T-helper 9 cell (primary cell): ENCODE results near the gene RNF167.

ENCODE experiments used
- DNase-seq: peaks from one replicate; pipeline ENCODE4 v3.0.0-alpha.2; 2020

Gene RNF167

GRCh38 chr17:4958102-4958501 is 18.0 kb downstream of the RNF167 start:
- no peak for DNase-seq

GRCh38 chr17:4959261-4959965 is 19.3 kb downstream of the RNF167 start:
- DNase-seq, result no peak

- DNase-seq, result no peak
These were observed 20.3 kb downstream of the RNF167 start for GRCh38 chr17:4960279-4960922.

DNA sequence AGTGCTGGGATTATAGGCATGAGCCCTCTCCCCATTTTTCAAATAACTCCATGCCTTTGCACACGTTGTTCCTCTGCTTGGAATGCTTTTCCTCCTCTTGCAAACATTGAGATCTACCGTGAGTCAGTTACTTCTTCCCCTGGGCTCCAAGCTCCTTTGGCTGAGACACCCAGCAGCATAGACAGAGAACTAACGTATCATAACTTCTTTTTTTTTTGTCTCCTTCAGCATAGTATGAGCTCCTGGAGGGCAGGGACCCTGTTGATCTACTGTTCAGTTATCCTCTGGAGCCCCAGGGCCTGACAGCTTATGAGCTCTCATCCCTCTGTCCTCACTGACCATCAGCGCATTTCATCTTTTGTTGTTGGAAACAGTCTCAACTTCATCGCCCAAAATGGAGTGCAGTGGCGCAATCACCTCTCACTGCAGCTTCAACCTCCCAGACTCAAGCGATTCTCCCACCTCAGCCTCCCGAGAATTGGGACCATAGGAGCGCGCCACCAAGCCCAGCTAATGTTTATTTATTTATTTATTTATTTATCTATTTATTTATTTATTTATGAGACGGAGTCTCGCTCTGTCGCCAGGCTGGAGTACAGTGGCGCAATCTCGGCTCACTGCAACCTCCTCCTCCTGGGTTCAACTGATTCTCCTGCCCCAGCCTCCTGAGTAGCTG is 25.4 kb downstream of the RNF167 start:
- no peak for DNase-seq

- DNase-seq, result peak; percentile 85
These were observed 26.9 kb downstream of the RNF167 start for GRCh38 chr17:4966844-4967538.

DNA sequence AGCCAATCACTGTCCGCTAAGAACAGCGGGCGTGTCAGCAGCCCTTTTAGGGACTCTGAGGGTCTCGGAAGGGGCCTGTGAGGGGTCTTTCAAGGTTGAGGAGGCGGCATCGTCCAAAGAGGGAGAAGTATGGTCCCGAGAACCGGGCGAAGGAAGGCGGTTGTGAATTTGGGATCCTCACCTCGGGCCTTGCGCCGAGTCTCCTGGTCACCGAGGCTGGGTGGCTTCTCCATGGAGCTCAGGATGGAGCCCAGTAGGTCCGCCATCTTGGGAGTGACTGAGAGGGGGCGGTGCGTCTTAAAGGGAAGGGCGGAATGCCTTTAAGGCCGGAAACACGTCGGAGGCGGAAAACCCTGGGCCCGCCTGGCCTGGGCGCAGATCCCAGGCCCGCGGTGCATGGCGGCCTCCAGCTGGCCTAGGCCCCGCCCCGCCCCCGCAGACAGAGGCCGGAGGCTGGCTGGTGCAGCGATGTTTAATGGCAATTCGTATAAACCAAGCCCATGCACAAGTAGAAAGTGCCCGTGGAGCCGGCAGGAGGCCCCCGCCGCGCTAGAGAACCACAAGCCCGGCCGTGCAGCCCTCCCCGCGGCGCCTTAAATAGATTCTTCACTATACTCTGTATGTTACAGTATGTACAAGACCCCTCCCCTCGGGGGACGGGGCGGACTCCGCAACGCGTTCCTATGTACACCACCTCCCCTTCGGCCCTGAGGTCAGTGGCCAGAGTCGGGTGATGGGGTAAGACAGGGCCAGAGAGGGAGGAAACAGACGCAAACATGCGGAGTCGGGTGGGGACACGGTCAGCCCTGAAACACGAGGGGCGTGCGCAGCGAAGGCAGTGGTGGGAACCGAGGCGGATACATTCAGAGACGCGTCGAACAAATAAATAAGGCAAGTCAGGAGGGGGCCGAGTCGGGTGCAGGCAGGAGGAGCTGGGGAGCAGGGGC is 27.7 kb downstream of the RNF167 start, which contains the start of gene SPAG7:
Gene SPAG7, minus strand, starts transcription at position 279 of the 947 bp plus-strand sequence. Its CDS starts 13 bp downstream, at position 266.
- DNase-seq, result peak; percentile 89

GRCh38 chr17:4968486-4969046 is 28.5 kb downstream of the RNF167 start:
- DNase-seq, result no peak

DNA sequence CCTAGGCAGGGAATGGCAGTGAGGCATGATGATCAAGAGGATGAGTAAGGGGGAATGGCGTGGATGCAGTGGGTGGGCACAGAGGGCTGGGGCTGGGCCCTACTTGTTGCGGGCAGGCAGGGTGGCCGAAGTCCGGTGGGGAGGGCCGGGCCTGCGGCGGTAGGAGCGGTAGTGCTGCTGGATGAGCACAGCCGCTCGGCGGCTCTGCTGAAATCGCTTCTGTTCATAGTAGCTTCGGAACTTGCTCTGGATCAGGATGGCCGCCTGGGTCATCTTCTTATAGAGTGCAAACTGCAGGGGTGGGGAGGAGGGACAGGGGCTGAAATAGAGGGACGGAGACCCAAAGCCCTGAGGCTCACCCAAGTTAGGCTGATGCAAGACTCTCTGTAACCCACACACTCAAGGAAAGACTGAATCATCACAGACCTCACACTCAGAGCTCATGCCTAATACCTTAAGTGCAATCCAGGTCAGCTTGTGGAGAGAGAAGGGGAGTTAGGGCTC is 29.0 kb downstream of the RNF167 start:
- DNase-seq, result no peak

GRCh38 chr17:4969551-4970173 is 29.6 kb downstream of the RNF167 start:
- DNase-seq, result no peak

GRCh38 chr17:4970273-4970672 is 30.2 kb downstream of the RNF167 start:
- no peak for DNase-seq

GRCh38 chr17:4971826-4972225 is 31.8 kb downstream of the RNF167 start:
- DNase-seq, result no peak

- no peak for DNase-seq
These were observed 32.3 kb downstream of the RNF167 start for GRCh38 chr17:4972322-4972721.

- no peak for DNase-seq
These were observed 32.7 kb downstream of the RNF167 start for GRCh38 chr17:4972752-4973151.

GRCh38 chr17:4973256-4974114 is 33.4 kb downstream of the RNF167 start:
- DNase-seq, result no peak

DNA sequence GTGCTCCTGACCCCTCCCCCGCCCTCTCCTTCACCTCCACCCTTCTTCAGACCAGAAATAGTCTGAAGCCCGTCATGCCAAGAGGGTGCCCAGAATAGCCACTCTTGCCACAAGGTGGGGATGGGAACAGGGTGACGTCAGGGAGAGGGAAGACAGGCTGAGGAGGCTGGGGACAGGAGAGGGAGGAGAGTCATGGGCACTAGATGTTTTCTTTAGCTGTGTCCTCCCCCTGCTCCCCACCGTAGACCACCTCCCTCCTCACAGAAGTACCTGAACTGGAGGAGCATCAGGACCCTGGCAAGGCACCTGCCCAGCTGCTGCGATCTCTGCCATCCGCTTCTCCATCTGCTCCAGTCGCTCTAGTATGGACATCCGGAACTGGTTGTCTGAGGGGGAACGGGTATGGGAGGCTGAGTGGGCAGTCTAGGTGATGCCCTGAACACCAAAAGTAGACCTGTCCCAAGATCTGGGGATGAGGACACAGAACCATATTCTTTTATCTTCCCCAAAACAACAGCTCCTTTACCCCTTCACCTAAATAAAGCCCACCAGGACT is 34.1 kb downstream of the RNF167 start:
- DNase-seq, result no peak

GRCh38 chr17:4978726-4979125 is 38.7 kb downstream of the RNF167 start:
- no peak for DNase-seq

DNA sequence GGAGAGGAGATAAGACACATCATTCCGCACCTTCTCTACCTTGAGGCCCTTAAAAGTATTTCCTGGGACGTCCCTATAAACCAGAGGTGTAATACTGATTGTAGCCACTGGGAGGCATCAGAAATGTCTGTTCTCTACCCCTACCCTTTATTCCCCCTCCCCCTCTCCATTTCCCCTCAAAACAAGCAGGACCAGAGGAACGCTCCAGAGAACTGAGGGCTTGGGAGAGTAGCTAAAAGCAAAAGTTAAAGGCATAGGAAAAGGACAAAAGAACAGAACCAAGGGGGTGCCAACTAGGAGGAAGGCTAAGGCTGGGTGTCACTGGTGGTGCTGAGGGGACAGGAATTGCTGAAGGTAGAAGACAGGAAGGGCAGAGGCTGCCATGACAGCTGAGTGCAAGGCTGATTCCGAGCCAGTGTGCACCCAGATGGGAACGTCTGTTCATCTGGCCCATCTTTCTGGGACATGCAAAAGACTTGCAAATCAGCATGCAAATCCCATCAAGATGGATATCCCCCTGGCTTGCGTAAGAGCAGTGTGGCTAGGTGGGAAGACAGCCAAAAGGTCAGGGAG is 40.7 kb downstream of the RNF167 start:
- DNase-seq, result no peak

- no peak for DNase-seq
These were observed 42.2 kb downstream of the RNF167 start for GRCh38 chr17:4982305-4982704.

DNA sequence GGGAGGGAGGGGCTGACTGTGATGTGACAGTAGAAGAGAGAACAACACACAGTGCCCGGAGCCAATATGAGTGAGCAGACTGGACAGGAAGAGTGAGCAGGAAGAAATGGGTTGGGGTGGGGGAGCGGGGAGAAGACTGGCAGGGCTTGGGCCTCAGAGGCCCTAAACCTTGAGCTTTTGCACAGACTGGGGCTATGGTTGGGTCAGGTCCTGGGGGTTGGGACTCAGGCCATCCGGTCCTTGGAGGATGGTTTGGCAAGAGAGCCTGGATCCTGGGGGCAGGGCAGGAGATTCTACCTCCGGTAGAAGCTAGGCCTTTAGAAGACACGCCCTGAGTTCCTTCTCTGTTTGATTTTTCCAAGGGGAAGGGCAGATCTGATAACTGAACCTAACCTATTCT is 46.3 kb downstream of the RNF167 start:
- DNase-seq, result no peak
